HG02943 (cell line): ENCODE measurements around the gene METTL6.
"Not testable (repeated sequence)": the region's sequence is repeated elsewhere in the genome, so short reads cannot be mapped to it uniquely, and the experiment has no call there.

Experiments used
- ATAC-seq: cut with Tn5 transposase; IDR thresholded peaks from one replicate; pipeline ENCODE4 v1.9.1; 2021; ENCODE audit warnings: mild to moderate bottlenecking, low read depth, moderate library complexity; ENCODE audit not compliant: unreplicated experiment

Gene METTL6, protein sequence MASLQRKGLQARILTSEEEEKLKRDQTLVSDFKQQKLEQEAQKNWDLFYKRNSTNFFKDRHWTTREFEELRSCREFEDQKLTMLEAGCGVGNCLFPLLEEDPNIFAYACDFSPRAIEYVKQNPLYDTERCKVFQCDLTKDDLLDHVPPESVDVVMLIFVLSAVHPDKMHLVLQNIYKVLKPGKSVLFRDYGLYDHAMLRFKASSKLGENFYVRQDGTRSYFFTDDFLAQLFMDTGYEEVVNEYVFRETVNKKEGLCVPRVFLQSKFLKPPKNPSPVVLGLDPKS

GRCh38 chr3:15427182-15427880 is at the start of gene METTL6, which contains the start of gene EAF1:
METTL6 (minus strand) TSS chr3:15427544; CDS start chr3:15426511, 1,033 bp downstream.
EAF1 (plus strand) TSS chr3:15427598; CDS start chr3:15427780, 182 bp downstream.
- peak; percentile 80 for ATAC-seq

- ATAC-seq = no peak
These were observed 49.0 kb upstream of the METTL6 start for GRCh38 chr3:15476378-15476777.

GRCh38 chr3:15475161-15475560 is 47.8 kb upstream of the METTL6 start:
- ATAC-seq = no peak

DNA sequence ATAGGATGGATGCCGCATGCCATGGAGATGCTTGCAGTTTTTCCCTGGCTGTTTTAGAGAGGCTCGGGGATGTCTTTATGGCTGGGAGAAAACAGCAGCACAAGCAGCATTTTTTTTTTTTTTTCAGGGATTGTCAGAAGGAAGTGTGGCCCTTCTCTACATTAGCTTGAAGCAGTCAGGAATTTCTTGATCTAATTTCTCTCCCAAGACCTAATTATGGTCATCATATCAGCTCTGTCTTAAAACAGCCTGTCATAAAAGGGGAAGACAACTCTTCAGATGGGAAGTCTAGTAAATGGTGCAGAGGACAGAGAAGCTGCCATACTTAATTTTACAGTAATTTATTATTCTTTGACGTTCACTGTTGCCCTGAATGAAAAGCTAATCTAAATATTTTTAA is 44.5 kb upstream of the METTL6 start:
- ATAC-seq = no peak

GRCh38 chr3:15470849-15471248 is 43.5 kb upstream of the METTL6 start:
- no peak for ATAC-seq

- no peak for ATAC-seq
These were observed 42.9 kb upstream of the METTL6 start for GRCh38 chr3:15470261-15470660.

DNA sequence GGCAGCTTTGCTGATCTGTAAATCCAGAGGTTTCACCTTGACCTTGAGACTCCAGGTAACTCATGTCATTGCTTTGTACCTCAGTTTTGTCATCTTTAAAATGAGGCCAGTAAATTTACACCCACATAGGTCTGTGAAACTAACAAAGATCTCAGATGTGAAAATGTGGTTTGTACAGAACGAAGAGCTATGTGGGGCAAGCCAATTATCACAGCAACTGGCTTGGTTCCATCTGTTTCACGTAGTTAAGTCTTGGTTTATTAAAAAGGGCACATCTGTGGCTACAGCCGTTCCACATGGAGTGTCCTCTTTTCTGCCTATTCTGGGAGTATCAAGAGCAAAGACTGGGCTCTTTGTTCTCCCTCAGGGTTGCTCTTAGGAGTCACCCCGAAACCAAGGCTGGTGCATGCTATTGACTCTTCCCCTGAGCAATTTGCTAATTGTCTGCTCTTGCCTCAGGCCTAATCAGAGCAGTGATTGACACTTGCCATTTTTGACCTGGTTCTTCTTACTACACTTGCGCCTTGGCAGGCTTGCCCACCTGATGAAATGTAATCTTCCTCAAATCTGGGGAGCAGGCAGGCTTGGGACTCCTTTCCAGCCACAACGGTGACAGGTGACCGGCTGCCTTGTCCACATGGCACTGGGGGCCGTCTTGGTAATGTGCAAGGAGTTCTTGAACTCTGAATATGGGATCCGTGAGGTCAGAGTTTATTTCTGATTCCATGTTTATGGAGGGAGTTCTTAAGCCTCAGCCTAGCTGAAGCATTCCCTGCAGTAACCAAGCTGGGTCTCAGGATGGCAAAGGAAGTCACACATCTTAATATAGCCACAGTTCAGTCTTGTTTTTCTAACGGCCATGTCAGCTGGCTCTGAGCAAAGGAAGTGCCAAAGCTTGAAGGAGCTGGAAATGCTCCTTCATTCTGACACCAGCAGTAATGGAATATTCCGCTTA is 40.2 kb upstream of the METTL6 start:
- no peak for ATAC-seq

DNA sequence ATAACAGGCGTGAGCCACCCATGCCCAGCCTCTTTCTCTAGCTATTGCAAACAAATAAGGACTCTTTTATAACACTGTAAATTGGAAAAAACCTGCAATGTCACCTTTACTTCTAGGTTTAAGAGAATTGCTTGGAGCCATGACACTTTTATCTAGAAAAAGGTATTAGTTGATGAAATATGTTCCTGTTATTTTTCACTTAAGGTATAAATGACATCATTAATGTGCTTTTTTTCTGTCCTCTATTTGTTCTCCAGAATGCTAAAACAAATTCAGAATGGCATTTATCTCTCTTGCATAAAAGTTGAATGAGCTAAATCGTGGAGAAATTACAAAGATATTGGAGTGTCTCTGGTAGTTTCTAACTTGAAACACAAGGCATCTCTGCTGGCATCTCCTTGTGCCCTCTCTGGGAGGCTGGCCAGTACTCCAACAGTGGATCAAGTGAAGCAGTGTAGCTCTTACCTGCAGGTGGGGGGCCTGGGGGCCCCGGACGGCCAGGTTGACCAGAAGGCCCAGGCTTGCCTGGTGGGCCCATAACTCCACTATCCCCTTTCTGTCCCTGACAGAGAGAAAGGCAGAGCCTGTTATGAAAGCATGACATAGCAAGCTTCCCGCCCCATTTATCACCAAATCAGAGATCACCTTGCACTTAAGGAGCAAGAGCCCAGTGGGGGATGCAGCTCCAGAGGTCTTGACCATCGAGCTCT is 38.7 kb upstream of the METTL6 start:
- no peak for ATAC-seq

DNA sequence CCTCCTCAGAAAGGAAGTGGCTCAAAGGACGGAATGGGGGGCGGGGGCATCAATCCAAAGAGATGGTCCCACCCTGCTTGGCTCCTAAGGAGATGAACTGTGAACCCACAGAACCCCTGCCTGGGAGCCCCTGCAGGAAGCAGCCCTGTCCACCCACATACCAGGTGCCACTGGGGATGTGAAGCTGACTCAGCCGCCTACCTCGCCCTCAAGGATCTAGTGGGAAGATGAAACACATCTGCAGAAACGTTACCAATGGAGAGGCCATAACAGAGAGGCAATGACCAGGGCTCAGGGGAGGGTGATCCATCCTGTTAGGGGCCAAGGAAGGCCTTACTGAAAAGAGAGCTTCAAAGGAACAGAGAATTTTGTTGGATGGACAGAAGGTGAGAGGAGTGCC is 35.1 kb upstream of the METTL6 start:
- no peak for ATAC-seq

- no peak for ATAC-seq
These were observed 33.7 kb upstream of the METTL6 start for GRCh38 chr3:15460891-15461531.

- no peak for ATAC-seq
These were observed 31.0 kb upstream of the METTL6 start for GRCh38 chr3:15458212-15458780.

DNA sequence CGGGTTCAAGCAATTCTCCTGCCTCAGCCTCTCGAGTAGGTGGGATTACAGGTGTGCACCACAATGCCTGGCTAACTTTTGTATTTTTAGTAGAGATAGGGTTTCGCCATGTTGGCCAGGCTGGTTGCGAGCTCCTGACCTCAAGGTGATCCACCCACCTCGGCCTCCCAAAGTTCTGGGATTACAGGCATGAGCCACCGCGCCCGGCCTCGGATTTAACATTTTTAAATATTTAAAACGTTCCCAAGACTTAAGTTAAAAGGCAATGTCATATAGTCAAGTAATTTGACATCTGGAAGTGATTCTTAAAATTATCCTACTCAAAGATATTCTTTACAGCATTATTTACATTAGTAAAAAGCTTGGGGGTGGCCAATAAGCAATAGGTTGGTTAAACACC is 29.6 kb upstream of the METTL6 start:
- not testable (repeated sequence) for ATAC-seq

- ATAC-seq = no peak
These were observed 29.0 kb upstream of the METTL6 start for GRCh38 chr3:15456321-15456720.

DNA sequence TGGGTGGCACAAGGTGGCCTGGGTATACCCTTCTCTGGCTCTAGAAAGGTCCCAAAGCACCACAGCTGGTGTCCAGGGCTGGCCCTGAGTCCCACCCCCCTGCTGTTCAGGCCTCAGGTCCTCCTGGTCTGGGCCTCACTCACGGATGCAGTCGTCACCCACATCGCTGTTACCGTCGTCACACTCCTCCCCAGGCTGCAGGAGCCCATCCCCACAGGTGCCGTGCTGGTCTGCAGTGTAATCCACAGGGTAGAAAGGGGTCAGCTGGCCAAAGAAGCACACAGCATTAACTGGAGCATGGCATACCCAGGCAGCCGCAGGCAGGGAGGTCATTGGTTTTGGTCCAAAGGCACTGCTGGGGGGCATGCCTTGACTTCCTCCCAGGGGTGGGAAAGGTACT is 28.4 kb upstream of the METTL6 start:
- ATAC-seq = no peak

- no peak for ATAC-seq
These were observed 27.6 kb upstream of the METTL6 start for GRCh38 chr3:15454965-15455364.

DNA sequence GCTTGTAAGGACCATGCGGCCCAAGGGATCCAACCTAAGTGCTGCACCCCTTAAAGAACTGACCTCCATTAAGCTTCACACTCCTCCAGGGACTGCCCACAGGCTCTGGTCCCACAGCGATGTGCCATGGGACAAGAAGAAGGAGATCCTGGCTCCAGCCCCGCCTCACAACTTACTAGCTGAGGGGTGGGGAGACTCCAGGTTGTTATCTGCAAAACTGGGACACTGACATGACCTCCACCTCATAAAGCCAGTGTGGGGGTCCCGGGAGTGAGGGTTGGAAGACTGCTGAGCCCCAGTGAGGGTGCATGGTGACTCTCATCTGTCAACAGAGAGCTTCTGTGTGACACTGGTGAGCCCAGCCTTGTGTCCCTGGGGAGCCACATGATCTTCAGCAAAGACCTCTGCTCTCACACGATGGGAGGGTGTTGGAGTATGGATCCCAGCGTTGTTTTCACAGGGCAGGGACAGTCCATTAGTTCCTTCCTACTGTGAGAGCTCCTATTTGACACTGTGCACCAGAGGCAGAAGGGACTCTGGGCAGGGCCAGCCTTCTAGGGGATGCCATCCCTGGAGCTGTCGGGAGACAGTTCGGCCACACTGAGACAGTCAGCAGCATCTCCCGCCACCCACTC is 26.8 kb upstream of the METTL6 start:
- no peak for ATAC-seq

DNA sequence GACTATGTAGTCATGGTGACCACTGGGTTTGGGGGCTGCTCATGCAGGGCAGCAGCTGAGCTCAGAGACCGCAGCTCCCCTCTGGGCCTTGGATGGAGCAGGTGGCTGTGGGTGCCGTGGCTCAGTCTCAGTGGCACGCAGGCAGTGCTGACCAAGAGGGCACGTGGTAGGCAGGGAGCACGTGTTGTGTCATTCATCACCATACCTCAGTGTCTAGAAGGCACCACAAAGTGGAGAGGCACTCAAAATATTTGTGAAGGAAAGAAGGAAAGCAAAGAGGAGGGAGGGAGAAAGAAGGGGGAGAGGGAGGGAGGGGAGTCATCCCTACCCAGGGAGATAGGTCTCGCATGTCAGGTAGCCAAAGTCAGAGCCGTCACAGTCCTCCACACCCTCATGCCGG is 26.2 kb upstream of the METTL6 start:
- no peak for ATAC-seq

DNA sequence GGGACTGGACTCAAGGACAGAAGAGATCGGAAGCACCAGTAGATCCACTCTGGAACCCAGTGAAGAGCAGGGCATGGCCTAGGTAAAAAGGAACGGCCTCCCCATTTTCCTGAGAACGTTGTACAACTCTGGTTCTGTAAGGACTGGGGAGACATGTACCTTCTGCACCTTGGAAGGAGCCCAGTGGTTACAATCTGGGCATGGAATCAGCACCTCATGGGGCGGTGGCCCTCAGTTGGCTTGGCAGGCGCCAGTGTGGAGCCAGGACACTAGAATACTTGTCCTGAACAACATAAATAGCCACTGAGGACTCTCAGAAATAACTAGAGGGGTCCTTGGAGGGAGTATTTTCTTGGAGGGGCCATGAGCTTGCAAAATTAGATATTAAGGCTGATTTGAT is 25.6 kb upstream of the METTL6 start:
- no peak for ATAC-seq

GRCh38 chr3:15452156-15452555 is 24.8 kb upstream of the METTL6 start:
- ATAC-seq = no peak
